MCF 10A (cell line): ENCODE measurements around the gene RBFOX2. TPM values are rescaled to one million over a fixed set of nuclear protein-coding genes. Genes with fewer than 3 reads are reported as not detected.

Experiments used
- BruUV-seq: library from RNA; stranded (reverse); fragments of 400-500 nt; replicated peaks from 2 replicates; lab custom pipeline; 2021; lab: Mats Ljungman, UMichigan
- CTCF ChIA-PET: fragments of 300-600 bp; sonication (Branson Sonifier 250); formaldehyde crosslinking; extraction: SDS; loops from one replicate; lab custom pipeline; 2021; ENCODE audit warnings: antibody characterized with exemption, inconsistent platforms; lab: Yijun Ruan, JAX
- POLR2A ChIA-PET: fragments of 300-600, 350-650 bp; sonication (Branson Sonifier 250); formaldehyde crosslinking; extraction: SDS; loops from one replicate; lab custom pipeline; 2020; ENCODE audit warnings: antibody characterized with exemption, inconsistent platforms; lab: Yijun Ruan, JAX
- DNase-seq: peaks from one replicate; pipeline ENCODE4 v3.0.0-alpha.2; 2018; ENCODE audit not compliant: unreplicated experiment
- H3K27ac Mint-ChIP-seq: one replicate; pipeline ENCODE4 v1.8.0; 2022; ENCODE audit warnings: mild to moderate bottlenecking, low read depth, mixed read lengths; ENCODE audit not compliant: unreplicated experiment
- H3K27me3 Mint-ChIP-seq: one replicate; pipeline ENCODE4 v1.8.0; 2022; ENCODE audit warnings: mixed read lengths; ENCODE audit not compliant: insufficient read depth, unreplicated experiment
- H3K36me3 Mint-ChIP-seq: one replicate; pipeline ENCODE4 v1.8.0; 2022; ENCODE audit warnings: mild to moderate bottlenecking, moderate library complexity, mixed read lengths; ENCODE audit not compliant: insufficient read depth, unreplicated experiment
- H3K4me1 Mint-ChIP-seq: one replicate; pipeline ENCODE4 v1.8.0; 2022; ENCODE audit warnings: mixed read lengths; ENCODE audit not compliant: insufficient read depth, unreplicated experiment
- H3K4me3 Mint-ChIP-seq: one replicate; pipeline ENCODE4 v1.8.0; 2022; ENCODE audit warnings: mild to moderate bottlenecking, moderate library complexity, mixed read lengths; ENCODE audit not compliant: unreplicated experiment
- H3K9me3 Mint-ChIP-seq: one replicate; pipeline ENCODE4 v1.8.0; 2022; ENCODE audit warnings: mixed read lengths; ENCODE audit not compliant: unreplicated experiment
- CTCF ChIP-seq: fragments of 200-600 bp; IDR thresholded peaks from one replicate; pipeline ENCODE4 v1.8.0; 2022; ENCODE audit warnings: antibody characterized with exemption, mild to moderate bottlenecking; ENCODE audit not compliant: unreplicated experiment
- intact Hi-C: fragments of 100-400 bp; cut with micrococcal nuclease; formaldehyde crosslinking; loops from 2 replicates; pipeline ENCODE4 v1.14.1; 2022
- total RNA-seq: library from RNA; stranded (reverse); gene quantifications from 2 replicates; pipeline ENCODE4 v1.2.3, GENCODE V29; 2022

The RBFOX2 gene
- total RNA-seq, 1 experiment from 2014 or later, result 89.4 TPM

DNA sequence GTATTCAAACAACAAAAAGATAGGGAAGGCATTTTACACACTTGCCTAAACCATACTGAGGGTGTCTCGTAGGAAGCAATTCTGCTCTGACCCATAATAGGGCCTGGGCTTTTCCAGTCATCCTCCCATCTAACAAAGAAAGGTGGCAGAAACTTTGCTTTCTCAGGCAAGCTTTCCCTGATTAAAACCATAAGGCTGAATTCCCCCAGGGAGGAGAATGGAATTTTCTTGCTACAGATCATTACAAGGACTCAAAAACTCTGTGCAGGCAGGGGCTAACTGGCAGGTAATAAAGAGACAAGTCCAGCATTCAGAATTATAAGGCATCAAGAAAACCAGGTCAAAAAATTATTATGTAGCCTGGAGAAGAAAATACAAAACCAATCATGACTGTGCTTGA is 90.4 kb downstream of the RBFOX2 start:
- DNase-seq, result no peak
- Mint-ChIP-seq H3K27ac (no peak overlapping the region), H3K36me3 (peaks cover 19% of the 10 kb centered on the region), H3K4me3 (no peak overlapping the region), H3K27me3 (no peaks in the 10 kb centered on the region), H3K9me3 (no peaks in the 10 kb centered on the region), H3K4me1 (no peaks in the 10 kb centered on the region)
- no TSS peak for BruUV-seq
- intact Hi-C loops, result no loop called here
- TF ChIP-seq CTCF, result no peak
- POLR2A ChIA-PET, result no interaction called here
- CTCF ChIA-PET, result interaction anchor here (0.5 to 3.6 kb wide), 4 partner anchors 68 to 204 kb away, joined by 3 to 21 read pairs (median 4); no protein-coding TSS in a partner anchor

- Mint-ChIP-seq H3K27me3 (no peaks in the 10 kb centered on the region), H3K9me3 (no peaks in the 10 kb centered on the region), H3K4me3 (no peak overlapping the region), H3K27ac (peak overlapping the region; percentile 21), H3K36me3 (peaks cover 23% of the 10 kb centered on the region), H3K4me1 (no peaks in the 10 kb centered on the region)
- no TSS peak for BruUV-seq
- DNase-seq, result peak; percentile 63
- ChIA-PET POLR2A (interaction anchor here (0.8 kb wide), 2 partner anchors 98 to 135 kb away, joined by 3 read pairs; partner anchors contain the start of gene RBFOX2), CTCF (interaction anchor here (0.6 to 5.2 kb wide), 29 partner anchors 8 to 513 kb away, joined by 3 to 48 read pairs (median 4); no protein-coding TSS in a partner anchor)
- peak; percentile 54 for TF ChIP-seq CTCF
- intact Hi-C loops, result loop anchor here (1.0 to 2.0 kb wide), 3 partner anchors 96 to 193 kb away; no protein-coding TSS in a partner anchor
These were observed 97.7 kb downstream of the RBFOX2 start for GRCh38 chr22:35930933-35931332.

GRCh38 chr22:35928285-35928798 is 100.3 kb downstream of the RBFOX2 start:
- H3K27me3 Mint-ChIP-seq, result no peaks in the 10 kb centered on the region
- H3K36me3 Mint-ChIP-seq, result peaks cover 14% of the 10 kb centered on the region
- no TSS peak for BruUV-seq
- POLR2A ChIA-PET, result no interaction called here
- H3K9me3 Mint-ChIP-seq, result no peaks in the 10 kb centered on the region
- no peak for TF ChIP-seq CTCF
- no peak overlapping the region for H3K27ac Mint-ChIP-seq
- intact Hi-C loops, result no loop called here
- CTCF ChIA-PET, result interaction anchor here (0.8 to 5.2 kb wide), 5 partner anchors 135 to 345 kb away, joined by 3 to 48 read pairs (median 4); no protein-coding TSS in a partner anchor
- DNase-seq, result no peak
- no peak overlapping the region for H3K4me3 Mint-ChIP-seq
- no peaks in the 10 kb centered on the region for H3K4me1 Mint-ChIP-seq

- no peak overlapping the region for H3K4me3 Mint-ChIP-seq
- CTCF ChIA-PET, result interaction anchor here (0.5 to 4.1 kb wide), 15 partner anchors 14 to 546 kb away, joined by 3 to 31 read pairs (median 3); no protein-coding TSS in a partner anchor
- TF ChIP-seq CTCF, result no peak
- no peaks in the 10 kb centered on the region for H3K36me3 Mint-ChIP-seq
- peak overlapping the region; percentile 40 for H3K27ac Mint-ChIP-seq
- POLR2A ChIA-PET, result interaction anchor here (2.0 to 2.1 kb wide), 2 partner anchors 27 to 296 kb away, joined by 5 to 6 read pairs; no protein-coding TSS in a partner anchor
- intact Hi-C loops, result loop anchor here (5.0 kb wide), 1 partner anchor 491 kb away; no protein-coding TSS in a partner anchor
- no TSS peak for BruUV-seq
- DNase-seq, result no peak
- H3K27me3 Mint-ChIP-seq, result no peaks in the 10 kb centered on the region
- H3K9me3 Mint-ChIP-seq, result no peaks in the 10 kb centered on the region
- H3K4me1 Mint-ChIP-seq, result peaks cover 15% of the 10 kb centered on the region
These were observed 105.6 kb downstream of the RBFOX2 start for GRCh38 chr22:35923026-35923425.
